GM18870 (cell line): Measurements from ENCODE around the gene ARHGEF39.

ENCODE experiments used
- ATAC-seq: cut with Tn5 transposase; IDR thresholded peaks from one replicate; pipeline ENCODE4 v1.9.1; 2021; ENCODE audit warnings: moderate library complexity; ENCODE audit not compliant: unreplicated experiment

Gene ARHGEF39

GRCh38 chr9:35664531-35665470 is at the start of gene ARHGEF39:
Gene ARHGEF39 (minus strand): TSS chr9:35665195. CDS start chr9:35665169, 26 bp downstream.
- ATAC-seq = no peak

GRCh38 chr9:35714123-35714522 is 49.1 kb upstream of the ARHGEF39 start:
- no peak for ATAC-seq

GRCh38 chr9:35713578-35713977 is 48.6 kb upstream of the ARHGEF39 start:
- no peak for ATAC-seq

- no peak for ATAC-seq
These were observed 47.9 kb upstream of the ARHGEF39 start for GRCh38 chr9:35712762-35713400.

GRCh38 chr9:35711501-35712428 is 46.8 kb upstream of the ARHGEF39 start:
- ATAC-seq = no peak

GRCh38 chr9:35710818-35711500 is 46.0 kb upstream of the ARHGEF39 start:
- no peak for ATAC-seq

GRCh38 chr9:35708146-35708545 is 43.2 kb upstream of the ARHGEF39 start:
- no peak for ATAC-seq

GRCh38 chr9:35706951-35707350 is 42.0 kb upstream of the ARHGEF39 start:
- no peak for ATAC-seq

GRCh38 chr9:35705836-35706430 is 40.9 kb upstream of the ARHGEF39 start:
- no peak for ATAC-seq

GRCh38 chr9:35705372-35705771 is 40.4 kb upstream of the ARHGEF39 start:
- no peak for ATAC-seq

- no peak for ATAC-seq
These were observed 39.1 kb upstream of the ARHGEF39 start for GRCh38 chr9:35703906-35704672.

GRCh38 chr9:35702696-35703095 is 37.7 kb upstream of the ARHGEF39 start:
- ATAC-seq = no peak

GRCh38 chr9:35700942-35701341 is 35.9 kb upstream of the ARHGEF39 start:
- no peak for ATAC-seq

GRCh38 chr9:35700031-35700430 is 35.0 kb upstream of the ARHGEF39 start:
- ATAC-seq = no peak

- ATAC-seq = no peak
These were observed 33.2 kb upstream of the ARHGEF39 start for GRCh38 chr9:35698231-35698630.

- no peak for ATAC-seq
These were observed 32.5 kb upstream of the ARHGEF39 start for GRCh38 chr9:35697486-35697885.

GRCh38 chr9:35696520-35697215 is 31.7 kb upstream of the ARHGEF39 start:
- no peak for ATAC-seq

- ATAC-seq = no peak
These were observed 31.0 kb upstream of the ARHGEF39 start for GRCh38 chr9:35695943-35696401.
